HG03469 (cell line): ENCODE data around the gene RARRES1.

Experiments used
- ATAC-seq: cut with Tn5 transposase; IDR thresholded peaks from one replicate; pipeline ENCODE4 v1.9.1; 2021; ENCODE audit warnings: mild to moderate bottlenecking, moderate library complexity, moderate number of reproducible peaks; ENCODE audit not compliant: unreplicated experiment

RARRES1 gene

GRCh38 chr3:158649791-158650190, 82.5 kb downstream of the RARRES1 start:
- no peak for ATAC-seq
